Activated CD4-positive, alpha-beta T cell treated with anti-CD3 and anti-CD28 coated beads for 1 hour (primary cell): Measurements from ENCODE around the gene UTP3.
"Not testable (repeated sequence)": the region's sequence is repeated elsewhere in the genome, so short reads cannot be mapped to it uniquely, and the experiment has no call there.

Source experiments
- DNase-seq: peaks from one replicate; pipeline ENCODE4 v3.0.0-alpha.2; 2020

The UTP3 gene

DNA sequence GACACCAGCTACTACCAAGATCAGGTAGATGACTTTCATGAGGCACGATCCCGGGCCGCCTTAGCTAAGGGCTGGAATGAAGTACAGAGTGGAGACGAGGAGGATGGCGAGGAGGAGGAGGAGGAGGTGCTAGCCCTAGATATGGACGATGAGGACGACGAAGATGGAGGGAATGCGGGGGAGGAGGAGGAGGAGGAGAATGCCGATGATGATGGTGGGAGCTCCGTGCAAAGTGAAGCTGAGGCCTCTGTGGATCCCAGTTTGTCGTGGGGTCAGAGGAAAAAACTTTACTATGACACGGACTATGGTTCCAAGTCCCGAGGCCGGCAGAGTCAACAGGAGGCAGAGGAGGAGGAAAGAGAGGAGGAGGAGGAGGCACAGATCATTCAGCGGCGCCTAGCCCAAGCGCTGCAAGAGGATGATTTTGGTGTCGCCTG, 481 bp downstream of the UTP3 start:
- no peak for DNase-seq

DNA sequence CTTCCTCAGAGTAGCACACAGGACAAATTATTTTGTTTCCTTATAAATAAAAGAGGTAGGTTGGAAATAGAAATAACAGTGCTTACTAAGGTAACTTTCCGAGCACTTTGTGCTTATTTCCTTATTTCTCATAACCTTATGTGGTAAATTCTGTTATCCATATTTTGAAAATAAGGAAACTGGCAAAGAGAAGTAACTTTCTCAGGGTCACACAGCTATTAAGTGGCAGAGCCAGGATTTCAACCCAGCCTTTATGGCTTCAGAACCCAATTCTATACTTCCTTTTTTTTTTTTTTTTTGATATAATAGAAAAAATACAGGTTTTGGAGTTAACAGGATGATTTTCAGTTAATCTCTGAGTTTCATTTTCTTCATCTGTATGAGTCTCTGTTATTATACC, 3.3 kb downstream of the UTP3 start:
- DNase-seq: no peak

DNA sequence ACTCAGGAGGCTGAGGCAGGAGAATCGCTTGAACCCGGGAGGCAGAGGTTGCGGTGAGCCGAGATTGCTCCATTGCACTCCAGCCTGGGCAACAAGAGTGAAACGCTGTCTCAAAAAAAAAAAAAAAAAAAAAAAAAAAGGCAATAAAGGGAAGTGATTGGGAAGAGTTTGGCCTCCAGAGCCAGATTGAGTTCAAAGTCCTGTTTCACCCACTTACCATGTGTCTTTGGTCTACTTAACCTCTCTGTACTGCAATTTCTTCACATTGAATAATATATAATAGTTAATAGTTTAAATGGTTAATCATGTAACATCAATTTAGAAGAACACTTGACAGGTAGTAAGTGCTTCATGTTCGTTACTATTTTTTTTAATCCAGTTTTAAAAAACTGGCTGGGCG, 6.3 kb downstream of the UTP3 start:
- DNase-seq: not testable (repeated sequence)

DNA sequence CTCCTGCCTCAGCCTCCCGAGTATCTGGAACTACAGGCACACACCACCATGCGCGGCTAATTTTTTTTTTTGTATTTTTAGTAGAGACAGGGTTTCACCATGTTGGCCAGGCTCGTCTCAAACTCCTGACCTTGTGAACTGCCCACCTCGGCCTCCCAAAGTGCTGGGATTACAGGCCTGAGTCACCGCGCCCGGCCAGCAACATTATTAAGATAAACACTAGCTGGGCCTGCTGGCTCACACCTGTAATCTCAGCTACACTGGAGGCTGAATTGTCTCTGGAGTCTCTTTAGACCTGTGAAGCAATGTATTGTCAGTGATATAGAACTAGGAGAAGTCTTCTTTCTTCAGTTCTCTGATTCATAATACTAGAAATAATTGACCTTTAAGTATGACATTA, 10.1 kb downstream of the UTP3 start:
- DNase-seq: not testable (repeated sequence)

DNA sequence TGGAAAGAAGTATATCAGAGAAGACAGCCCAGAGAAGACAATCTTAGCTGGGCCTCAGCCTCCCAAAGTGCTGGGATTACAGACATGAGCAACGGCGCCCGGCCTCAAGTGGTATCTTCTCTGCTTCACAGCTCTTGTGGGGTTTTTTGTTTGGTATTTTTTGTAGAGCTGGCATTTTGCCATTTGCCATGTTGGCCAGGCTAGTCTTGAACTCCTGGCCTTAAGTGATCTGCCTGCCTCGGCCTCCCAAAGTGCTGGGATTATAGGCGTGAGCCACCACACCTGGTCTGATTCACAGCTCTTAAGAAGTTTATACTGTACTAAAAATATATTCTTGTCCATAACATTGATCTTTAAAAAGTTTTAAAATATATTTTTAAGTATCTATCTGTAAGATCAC, 12.4 kb downstream of the UTP3 start:
- no peak for DNase-seq

DNA sequence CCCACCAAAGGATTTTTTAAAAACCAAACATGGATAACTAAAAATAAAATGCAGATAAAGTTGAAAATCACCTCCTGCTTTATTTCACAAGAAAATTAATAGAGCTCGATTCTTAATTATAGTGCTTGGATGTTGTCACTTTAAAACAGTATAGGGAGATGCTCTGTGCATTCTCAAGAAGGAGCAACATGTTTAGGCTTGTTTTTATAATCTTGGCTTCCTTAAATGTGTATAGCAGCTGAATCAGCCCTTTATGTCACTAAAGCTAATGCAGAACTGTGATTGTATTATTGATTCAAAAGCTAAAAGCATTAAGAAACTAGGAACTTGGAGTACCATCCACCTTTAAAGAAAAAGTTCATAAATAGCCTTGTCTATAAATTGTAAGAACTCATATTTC, 12.9 kb downstream of the UTP3 start:
- no peak for DNase-seq

DNA sequence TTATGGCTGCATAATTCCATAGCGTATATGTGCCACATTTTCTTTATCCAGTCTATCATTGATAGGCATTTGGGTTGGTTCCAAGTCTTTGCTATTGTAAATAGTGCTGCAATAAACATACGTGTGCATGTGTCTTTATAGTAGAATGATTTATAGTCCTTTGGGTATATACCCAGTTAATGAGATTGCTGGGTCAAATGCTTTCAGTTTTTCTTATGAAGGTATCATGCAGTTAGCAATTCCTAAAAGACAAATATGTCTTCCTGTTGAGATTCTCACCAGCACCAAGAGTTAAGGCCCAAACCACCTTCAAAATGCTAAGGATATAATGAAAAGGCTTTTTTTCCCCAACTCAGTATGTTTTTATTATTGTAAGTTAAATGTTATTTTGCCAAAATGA, 14.3 kb downstream of the UTP3 start:
- not testable (repeated sequence) for DNase-seq

DNA sequence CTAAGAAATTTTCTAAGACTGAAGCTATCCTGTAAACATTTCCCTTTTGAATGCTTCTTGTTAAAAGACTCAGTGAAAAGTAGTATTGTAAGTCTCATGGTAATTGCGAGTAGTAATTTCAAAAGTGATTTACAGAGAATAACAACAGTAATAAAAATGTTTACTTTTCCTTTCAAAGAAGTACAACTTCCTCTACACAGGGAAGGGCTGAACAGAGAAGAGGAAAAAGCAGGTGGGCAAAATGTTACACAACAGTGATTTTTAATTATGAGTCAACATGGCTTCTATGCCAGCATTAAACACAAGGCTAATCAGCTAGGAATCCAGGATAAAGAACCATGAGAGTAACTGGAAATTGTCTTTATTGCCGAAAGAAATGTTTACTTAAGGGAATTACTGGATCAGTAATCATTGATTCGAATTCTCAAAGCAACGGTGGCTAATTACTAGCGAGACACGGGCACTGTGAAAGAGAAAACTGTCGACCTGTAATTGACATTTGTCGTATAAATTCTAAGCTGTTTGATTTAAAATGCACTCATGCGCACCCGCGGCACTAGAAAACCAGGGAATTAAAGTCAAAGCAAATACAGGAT, 15.4 kb downstream of the UTP3 start:
- DNase-seq: no peak

DNA sequence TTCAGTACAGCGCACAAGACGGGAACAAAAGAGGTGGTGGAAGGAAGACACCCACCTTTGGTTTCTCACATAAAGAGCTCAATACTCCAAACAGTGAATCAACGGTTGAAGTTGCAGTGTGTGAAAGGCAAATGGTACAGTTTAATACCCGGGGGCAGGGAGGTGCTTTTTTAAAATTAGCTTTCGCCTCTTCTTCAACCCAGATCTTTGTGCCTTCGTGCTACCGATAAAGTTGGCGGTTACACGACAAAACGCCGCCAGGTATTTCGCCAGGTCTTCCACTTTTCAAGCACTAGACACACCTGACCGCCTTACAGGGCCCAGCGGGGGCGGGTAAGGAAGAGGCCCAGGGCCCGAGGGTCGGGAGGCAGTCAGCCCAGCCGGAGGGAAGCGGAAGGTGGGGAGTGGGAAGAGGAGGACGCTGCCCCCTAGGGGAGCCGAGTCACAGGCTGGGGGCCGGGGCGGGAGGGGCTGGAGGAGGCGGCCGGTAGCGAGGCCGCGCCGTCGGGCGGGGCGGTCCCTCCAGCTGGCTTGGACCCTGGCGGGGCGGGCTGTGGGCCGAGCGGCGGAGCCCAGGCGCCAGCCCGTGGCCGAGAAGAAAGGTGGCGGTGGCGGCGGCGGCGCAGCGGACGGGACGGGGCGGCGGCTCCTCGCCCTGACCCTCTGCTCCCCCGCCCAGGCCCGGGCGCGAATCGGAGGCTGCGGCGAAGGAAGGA, 16.0 kb downstream of the UTP3 start:
- peak; percentile 37 for DNase-seq

DNA sequence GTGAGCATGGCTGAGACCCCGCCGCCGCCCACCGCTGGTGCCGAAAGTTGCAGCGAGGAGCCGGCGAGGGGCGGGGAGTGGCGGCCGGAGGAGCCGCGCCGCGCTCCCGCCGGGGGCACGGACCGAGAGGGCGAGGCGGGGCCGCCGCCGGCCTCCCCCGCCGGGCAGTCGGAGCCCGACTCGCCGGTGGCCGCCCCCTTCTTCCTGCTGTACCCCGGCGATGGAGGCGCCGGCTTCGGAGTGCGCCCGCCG, 16.5 kb downstream of the UTP3 start:
- DNase-seq: no peak

DNA sequence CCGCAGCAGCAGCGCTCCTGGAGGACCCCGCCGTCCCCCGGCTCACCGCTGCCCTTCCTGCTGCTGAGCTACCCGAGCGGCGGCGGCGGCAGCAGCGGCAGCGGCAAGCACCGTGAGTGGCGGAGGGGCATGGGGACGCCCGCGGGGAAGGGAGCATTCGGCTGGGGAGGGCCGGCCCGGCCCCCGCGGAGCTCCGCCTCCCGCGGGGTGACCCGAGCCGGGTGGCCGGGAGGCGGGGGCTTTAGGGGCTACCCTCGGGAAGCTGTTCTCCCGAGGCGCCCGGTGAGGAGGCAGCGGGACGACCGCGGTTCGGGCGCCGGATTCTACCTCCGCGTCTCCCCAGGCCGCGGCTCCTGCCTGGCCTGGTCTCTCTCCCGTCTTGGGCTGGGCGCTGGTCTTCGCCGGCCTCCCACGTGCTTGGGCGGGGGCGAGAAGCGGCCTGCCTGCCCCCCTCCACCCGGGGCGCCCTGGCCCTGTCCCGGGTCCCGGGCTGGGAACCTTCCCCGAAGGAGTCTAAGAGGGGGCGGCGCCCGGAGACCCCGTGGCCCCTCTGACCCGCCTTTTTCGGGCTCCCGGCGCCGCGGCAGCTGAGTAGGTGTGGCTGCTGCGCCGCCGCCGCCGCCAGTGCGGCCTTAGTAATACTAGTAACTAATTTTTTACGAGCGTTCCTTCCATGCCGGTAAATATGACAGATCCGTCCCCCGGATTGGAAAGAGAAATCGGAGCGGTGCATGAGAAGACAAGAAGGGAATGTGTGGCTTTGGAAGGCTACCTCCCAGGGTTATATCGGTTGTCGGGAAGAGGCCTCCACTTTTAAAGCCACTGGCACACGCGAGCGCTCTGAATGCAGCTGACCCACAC, 17.1 kb downstream of the UTP3 start:
- peak; percentile 61 for DNase-seq

DNA sequence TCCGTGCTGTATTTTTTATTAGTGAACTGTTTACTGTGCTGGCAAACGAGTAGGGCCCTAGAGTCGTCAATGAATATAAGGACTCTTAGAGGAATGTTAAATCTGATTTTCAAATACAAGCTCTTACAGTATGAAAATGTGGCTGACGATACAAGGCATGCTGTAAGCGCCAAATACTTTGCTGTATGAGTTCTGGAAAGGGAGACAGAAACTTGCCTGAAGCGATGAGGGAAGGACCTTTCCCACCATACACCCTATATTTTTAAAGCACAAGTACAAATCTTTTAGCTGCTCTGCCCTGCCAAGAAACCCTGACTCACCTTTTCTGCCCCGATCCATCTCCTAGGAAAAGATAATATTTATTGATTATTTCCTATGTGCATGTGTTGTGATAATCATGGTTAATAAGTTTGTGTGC, 17.7 kb downstream of the UTP3 start:
- DNase-seq: no peak

DNA sequence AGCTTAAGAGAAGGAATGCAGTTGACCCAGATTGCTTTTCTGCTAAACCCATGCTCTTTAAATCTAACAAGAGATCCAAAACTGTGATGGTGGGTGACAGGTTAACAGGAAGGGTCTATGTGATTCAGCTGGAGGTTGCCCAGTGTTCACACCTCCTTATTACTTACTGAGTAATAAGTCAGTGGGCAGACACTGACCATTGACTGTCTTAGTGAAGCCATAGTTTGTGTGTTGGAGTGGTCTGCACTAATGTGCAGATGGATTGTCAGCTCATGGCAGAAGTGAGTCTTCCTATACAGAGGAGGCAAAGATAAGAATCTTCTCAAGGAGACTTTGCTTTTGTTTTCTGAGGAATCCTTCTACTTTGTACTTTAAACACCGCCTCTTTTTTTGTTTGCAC, 18.2 kb downstream of the UTP3 start:
- no peak for DNase-seq

DNA sequence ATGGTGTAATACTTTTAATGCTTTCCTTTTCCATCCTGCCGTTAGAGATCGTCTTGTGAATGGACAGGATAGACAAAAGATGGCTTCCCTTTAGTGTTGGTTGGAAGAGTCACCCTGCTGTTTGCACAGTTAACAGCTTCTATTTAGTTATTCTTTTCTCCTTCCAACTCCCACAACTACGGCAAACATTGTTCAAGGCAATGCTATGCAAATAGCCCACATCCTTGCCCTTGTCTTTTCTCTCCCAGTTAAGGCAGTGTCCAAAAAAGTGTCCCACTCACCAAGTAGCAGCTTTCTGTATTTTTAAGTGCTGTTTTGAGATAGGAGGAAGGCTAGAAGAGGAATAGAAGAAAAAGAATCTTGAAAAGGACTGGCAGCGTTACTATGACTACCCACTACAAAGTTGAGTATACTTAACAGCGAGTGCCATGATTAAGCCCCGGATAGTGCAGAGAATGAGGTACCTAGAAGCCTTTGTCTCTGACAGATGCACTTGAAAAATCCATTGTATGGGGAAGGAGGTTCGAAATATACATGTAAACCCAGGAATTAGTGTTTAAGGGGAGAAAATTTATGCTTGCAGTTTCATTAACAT, 21.4 kb downstream of the UTP3 start:
- DNase-seq: no peak

DNA sequence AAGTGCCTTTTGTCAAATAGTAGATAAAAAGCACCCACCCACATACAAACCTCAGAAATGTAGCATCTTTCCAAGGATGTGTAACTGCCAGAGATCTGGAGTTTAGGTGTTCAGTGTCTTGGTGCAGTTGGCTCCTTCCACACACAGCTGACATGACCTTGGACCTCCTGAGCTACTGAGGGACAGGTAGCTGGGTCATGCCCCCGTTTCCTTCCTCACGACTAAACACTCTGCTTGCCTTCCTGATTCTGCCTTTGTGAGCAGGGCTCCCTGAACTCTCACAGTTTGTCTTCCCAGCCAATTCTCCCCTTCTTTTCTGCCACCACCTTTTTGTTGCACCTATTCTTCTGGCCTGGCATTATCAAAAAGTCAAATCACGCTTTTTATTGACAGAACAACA, 23.3 kb downstream of the UTP3 start:
- no peak for DNase-seq

DNA sequence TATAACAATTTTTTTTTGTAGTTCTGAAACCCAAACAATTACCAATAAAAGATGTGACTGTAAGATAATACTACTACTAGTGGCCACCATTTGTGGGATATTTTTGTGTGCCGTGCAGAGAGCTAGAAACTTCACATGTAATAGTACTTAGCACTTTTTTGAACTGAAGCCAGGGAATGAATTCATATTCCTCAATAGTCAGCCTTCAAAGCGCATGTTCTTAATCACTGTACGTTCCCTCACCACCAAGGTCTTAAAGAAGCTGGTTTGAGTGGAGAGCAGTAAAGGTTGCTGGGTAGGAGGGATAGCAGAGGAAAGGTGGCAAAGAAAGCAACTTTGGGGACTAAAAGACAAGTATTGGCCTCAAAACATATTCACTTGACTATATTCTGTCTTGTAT, 23.8 kb downstream of the UTP3 start:
- DNase-seq: no peak

DNA sequence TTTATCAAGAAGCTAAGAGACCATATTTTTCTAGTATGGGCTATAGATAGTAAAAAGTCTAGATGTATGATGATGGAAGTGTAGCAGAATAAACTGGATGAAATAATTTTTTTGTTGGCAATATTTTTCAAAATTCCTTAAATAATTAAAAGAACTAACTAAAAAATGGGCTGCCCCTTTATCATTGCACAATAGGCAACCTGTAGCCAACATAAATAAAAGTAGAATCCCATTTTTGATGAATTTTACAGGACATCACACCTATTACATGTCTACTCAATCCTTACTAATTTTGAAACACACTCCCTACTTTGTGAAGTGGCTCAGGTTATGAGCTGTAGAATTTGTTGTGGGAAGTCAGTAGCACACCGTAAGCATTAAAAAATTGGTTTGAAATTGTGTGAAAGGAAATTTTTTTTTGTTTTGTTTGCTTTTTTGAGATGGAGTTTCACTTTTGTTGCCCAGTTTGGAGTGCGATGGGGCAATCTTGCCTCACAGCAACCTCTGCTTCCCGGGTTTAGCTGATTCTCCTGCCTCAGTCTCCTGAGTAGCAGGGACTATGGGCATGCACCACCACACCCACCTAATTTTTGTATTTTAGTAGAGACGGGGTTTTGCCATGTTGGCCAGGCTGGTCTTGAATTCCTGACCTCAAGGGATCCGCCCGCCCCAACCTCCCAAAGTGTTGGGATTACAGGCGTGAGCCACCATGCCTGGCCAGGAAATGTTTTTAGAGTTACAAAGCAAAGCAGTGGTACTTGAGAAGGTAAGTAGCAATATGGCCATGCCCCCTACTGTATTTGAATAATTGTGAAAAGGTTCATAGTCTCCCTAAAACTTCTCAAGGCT, 24.5 kb downstream of the UTP3 start:
- DNase-seq: no peak

DNA sequence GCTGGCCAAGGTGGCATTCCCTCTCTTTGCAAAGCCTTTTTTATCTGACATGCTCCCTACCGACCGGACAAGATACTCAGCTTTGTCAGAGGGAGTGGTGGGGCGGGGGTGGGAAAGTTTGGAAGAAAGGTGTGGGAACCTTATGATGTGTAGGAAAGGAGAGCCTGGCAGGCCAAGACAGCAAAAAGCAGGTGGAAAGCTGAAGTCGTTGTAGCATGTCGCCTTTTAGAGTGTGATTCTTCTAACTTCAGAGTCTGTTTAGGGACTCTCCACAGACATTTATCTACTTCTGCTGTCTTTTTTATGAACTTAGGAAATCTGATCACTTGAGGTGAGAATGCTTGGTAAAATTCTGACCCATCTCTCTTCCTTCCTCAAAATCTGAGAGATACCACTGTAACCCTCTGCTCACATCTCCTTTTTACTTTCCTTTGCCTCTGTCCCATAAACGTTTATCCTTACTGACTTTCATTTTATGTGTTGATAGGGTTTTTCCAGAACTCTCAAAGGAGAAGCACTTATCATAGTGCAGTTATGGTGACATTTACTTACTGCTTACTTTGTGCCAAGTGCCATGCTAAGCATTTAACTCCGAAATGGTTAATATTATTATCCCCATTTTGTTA, 25.2 kb downstream of the UTP3 start:
- no peak for DNase-seq

DNA sequence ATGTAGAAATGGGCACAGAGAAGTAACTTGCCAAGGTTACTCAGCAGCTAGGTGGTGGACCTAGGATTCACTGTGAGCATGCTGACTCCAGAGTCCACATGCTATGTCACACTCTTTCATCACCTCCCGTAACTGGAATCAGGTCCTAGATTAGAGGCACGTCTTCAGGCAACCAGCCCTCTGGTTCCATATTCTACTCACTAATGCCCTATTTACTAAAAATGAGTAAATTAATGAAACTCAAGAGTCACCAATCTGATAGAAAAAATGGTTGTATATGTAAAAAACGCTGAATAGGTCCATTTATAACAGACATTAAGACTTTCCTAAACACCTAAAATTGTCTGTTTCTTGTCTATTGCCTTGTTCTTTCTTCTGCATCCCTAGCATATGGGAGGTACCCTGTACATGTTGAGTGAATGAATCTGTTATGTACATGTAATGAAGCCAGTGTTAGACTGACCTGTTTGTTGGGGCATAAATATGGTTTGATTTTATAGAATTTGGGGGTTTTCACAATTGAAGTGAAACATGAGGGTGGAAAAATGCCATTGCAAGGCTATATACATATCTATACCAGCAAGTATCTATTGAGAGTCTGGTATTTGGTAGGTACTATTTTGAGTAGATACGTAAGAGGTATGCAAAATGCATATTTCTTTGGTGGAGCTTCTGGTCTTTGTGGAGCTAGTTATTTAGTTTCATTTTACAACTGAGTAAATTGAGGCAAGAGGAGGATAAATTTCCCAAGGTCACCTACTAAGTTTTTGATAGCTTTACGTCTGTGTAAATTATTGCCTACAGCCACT, 26.0 kb downstream of the UTP3 start:
- no peak for DNase-seq

DNA sequence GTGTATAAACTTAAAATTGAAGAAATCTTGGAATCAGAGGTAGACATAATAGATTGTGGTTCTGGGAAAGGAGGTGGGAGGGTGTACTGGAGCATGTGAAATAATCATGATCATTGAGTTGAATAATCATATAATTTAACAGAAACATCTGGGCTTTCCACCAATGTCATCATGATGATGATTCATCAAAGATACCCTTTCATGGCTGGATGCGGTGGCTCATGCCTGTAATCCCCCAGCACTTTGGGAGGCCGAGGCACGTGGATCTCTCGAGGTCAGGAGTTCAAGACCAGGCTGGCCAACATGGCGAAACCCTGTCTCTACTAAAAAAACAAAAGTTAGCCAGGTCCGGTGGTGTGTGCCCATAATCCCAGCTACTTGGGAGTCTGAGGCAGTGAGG, 26.8 kb downstream of the UTP3 start:
- no peak for DNase-seq

DNA sequence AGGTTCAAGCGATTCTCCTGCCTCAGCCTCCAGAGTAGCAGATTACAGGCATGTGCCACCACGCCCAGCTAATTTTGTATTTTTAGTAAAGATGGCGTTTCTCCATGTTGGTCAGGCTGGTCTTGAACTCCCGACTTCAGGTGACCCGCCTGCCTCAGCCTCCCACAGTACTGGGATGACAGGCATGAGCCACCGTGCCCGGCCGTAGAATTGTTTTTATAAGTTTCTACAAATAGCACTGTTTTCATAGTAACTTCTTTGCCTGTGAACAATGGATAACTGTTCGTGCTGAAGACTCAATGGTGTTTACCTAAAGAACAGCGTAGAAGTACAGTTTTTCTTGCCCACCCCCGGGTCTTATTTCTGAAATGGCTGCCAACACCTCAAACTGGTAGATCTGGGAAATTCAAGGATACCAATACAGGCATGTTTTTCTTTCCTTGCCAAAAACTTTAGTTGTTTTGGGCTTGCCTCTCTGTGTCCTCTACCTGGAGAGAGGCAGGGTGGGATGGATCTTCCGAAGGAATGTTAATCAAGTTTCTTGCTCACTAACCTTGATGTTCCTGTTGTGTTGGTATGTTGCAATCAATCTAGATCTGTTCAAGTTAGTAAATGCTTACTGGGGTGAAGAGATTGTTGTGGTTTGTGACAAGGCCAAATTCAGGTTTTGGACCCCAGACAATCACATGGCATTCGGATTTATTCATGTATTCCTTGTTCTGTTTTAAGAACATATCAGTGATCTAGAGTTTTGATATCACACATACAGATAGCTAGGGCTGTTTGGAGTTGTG, 30.7 kb downstream of the UTP3 start:
- DNase-seq: no peak
